ENCODE data around the gene INVS.
"Not testable (repeated sequence)": the region's sequence is repeated elsewhere in the genome, so short reads cannot be mapped to it uniquely, and the experiment has no call there.

The INVS gene

DNA sequence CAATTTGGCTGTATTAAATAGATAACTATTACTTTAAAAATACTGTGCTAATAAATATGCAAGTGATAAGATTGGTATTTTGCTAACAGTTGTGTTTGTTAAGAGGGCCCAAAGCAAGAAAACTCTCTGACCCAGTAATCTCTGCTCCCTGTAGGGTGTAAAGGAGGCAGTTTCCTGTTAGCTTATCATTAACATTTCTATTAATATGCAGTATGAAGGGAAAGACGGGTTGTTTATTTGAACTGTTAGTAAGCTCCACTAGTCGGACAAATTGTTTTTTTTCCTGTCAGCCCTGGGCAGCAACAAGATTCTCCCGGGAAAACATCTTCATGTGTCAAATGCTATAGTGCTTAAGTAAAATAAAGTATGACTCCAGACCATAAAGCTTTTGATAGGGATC lies 35.9 kb upstream of the INVS start:
- TF ChIP-seq, protein P1, sequence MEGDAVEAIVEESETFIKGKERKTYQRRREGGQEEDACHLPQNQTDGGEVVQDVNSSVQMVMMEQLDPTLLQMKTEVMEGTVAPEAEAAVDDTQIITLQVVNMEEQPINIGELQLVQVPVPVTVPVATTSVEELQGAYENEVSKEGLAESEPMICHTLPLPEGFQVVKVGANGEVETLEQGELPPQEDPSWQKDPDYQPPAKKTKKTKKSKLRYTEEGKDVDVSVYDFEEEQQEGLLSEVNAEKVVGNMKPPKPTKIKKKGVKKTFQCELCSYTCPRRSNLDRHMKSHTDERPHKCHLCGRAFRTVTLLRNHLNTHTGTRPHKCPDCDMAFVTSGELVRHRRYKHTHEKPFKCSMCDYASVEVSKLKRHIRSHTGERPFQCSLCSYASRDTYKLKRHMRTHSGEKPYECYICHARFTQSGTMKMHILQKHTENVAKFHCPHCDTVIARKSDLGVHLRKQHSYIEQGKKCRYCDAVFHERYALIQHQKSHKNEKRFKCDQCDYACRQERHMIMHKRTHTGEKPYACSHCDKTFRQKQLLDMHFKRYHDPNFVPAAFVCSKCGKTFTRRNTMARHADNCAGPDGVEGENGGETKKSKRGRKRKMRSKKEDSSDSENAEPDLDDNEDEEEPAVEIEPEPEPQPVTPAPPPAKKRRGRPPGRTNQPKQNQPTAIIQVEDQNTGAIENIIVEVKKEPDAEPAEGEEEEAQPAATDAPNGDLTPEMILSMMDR (IDR thresholded peaks at IDR 0.05), result no peak
- H3K4me3 ChIP-seq, result no peak overlapping the region
- no peak overlapping the region for H3K27ac ChIP-seq
- DNase-seq (ENCODE audit: low spot score), result no peak

DNA sequence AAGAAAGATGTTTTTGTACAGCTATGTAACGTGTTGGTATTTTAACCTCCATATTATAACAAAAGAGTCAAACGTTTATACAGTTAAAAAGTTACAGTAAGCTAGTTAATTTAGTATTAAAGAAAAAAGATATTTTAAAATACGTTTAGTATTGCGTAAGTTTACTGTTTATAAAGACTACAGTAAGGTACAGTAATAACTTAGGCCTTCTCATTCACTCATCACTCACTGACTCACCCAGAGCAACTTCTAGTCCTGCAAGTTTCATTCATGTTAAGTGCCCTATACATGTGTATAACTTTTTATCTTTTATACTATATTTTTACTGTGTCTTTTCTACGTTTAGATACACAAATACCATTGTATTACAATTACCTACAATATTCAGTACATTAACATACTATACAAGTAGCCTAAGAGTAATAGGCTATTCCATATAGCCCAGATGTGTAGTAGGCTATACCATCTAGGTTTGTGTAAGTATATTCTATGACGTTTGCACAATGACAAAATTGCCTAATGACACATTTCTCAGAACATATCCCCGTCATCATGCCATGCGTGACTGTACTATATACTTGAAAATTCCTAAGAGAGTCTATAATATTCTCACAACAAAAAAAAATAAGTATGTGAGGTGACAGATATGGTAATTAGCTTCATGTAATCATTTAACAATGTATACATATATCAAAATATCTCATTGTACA lies 34.0 kb upstream of the INVS start:
- H3K4me3 ChIP-seq, result no peak overlapping the region
- TF ChIP-seq, protein P1 (IDR thresholded peaks at IDR 0.05), result no peak
- no peak for DNase-seq (ENCODE audit: low spot score)
- H3K27ac ChIP-seq, result no peak overlapping the region

DNA sequence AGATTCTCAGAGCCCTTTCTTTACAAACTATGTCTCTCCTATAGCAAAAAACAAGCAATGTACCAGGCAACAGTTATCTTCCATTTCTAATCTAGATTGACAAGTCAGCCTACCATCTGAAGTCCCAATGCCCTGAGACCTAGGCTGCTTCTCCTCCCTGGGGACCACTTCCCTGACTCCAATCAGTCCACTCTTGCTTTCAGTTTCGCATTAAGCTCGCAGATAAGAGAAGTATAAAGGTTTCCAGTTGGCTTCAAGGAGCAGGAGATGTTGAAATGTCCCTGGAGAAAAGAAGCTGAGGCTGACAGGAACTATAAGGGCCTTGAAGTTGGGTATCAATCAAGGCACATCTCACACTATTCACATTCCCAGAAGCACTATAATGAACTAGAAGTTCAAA lies 32.5 kb upstream of the INVS start:
- DNase-seq (ENCODE audit: low spot score), result no peak
- peak overlapping the region; percentile 37 for H3K4me3 ChIP-seq
- peak overlapping the region in 1 of 2 donors; percentile 21 for H3K27ac ChIP-seq
- TF ChIP-seq, protein P1 (IDR thresholded peaks at IDR 0.05), result no peak

DNA sequence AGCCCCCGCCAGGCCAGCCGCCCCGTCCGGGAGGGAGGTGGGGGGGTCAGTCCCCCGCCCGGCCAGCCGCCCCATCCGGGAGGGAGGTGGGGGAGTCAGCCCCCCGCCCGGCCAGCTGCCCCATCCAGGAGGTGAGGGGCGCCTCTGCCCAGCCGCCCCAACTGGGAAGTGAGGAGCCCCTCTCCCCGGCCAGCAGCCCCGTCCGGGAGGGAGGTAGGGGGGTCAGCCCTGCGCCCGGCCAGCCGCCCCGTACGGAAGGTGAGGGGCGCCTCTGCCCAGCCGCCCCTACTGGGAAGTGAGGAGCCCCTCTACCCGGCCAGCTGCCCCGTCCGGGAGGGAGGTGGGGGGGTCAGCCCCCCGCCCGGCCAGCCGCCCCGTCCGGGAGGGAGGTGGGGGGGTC lies 31.1 kb upstream of the INVS start:
- not testable (repeated sequence) for H3K4me3 ChIP-seq; H3K27ac ChIP-seq; DNase-seq (ENCODE audit: low spot score)

DNA sequence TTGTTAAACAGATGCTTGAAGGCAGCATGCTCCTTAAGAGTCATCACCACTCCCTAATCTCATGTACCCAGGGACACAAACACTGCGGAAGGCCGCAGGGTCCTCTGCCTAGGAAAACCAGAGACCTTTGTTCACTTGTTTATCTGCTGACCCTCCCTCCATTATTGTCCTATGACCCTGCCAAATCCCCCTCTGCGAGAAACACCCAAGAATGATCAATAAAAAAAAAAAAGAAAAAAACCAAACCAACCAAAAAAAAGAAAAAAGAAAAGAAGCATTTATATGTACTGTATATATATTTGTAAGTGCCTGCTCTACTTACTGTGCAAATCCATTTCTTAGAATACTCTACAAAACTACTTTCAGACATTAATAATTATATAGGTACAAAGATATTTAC lies 30.0 kb upstream of the INVS start:
- not testable (repeated sequence) for DNase-seq (ENCODE audit: low spot score); H3K4me3 ChIP-seq; H3K27ac ChIP-seq

DNA sequence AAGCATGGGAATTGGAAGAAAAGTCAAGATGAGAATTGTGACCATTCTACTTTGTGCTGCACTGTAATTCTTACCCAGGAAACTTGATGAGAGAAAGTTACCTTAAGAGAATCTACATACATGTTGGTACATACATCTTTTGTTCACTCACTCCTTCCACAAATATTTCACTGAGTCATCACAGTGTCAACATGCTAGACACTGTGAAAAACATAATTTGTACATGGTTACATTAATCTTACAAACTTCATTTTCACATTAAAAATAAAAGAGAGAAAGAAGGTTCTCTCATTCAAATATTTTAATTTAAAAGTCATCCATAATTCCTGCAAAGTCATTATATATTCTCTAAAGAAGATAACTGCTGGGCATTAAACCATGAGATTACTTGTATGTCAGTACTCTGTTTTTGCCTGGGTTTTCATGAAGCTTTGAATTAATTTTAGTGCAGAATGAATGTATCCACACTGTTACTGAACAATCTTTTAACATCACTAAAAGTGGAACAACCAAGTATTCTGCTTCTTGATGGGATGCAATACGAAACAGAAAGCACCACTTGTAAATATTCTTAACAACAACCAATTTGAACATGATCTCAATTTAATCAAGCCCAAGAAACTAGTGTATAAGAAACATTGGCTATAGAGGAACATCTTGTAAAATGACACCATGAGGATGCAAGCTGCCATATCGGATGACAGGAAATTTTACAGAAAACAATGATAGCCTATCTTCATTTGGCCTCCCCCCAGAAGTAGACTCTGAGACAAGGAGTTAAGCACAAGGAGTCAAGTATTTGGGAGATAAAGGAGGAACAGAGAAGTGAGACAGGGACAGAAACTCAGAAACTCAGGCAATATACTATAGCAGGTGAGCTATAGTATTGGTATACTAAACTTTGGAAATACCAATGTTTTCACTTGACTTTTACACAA lies 28.7 kb upstream of the INVS start:
- Histone ChIP-seq H3K27ac (no peak overlapping the region), H3K4me3 (no peak overlapping the region)
- TF ChIP-seq, protein P1 (IDR thresholded peaks at IDR 0.05), result no peak
- no peak for DNase-seq (ENCODE audit: low spot score)

DNA sequence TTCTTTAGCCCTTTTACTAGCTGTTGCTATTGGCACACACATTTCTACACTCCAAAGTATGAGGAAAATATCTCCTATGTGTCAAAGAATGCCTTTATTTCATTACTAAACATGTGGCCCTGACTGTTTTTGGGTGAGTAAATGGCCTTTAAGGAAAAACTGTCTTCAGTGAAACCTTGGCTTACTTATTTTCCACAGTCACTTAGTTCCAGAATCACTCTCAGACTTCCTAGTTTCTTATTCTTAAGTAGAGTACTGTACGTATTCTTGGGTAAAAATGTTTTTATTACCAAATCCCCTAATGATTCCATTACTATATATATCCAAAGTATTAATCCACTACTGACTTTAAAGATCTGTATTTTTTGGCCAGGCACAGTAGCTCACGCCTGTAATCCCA lies 27.8 kb upstream of the INVS start:
- Histone ChIP-seq H3K4me3 (no peak overlapping the region), H3K27ac (no peak overlapping the region)
- no peak for DNase-seq (ENCODE audit: low spot score)
- TF ChIP-seq, protein P1 (IDR thresholded peaks at IDR 0.05), result no peak

DNA sequence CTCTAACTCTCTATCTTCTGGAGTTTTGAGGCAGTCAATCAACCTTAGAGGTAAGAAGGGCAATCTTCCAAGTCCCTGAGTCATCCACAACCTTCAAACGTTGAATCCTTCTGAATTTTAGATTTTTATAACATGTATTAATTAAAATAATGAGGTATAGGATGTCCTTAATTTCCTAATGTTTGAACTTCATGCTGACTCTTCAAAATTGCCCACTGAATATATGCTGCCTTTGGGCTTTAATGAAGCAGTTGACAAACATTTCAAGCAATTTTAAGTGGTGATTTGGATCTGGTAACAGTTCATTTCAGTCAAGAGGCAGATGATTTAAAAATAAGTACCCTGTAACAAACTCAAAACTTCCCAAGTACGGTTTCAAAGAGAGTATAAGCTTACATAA lies 26.2 kb upstream of the INVS start:
- no peak for DNase-seq (ENCODE audit: low spot score)
- Histone ChIP-seq H3K27ac (no peak overlapping the region), H3K4me3 (no peak overlapping the region)
- TF ChIP-seq, protein P1 (IDR thresholded peaks at IDR 0.05), result no peak

Data from coronary artery (tissue), 2 donors.